Natural killer cell (primary cell): ENCODE data around the gene LCN15. TPM values are rescaled to one million over a fixed set of nuclear protein-coding genes. Genes with fewer than 3 reads are reported as not detected.

Experiments
- ATAC-seq, 3 donors: fragments of 150-1000 bp in 2 of 3; fragments of 200-7000 bp in 1 of 3; cut with Tn5 transposase; 1 replicate in 1 of 3; 2 replicates in 2 of 3; pipeline ENCODE4 v1.10.0; 2021; ENCODE audit warnings: mild to moderate bottlenecking in 2 of 3, moderate library complexity in 2 of 3
- DNase-seq, 2 donors: peaks; one replicate each; pipeline versions ENCODE4 v3.0.0 to v3.0.0-alpha.2; 2013 to 2021; ENCODE audit warnings: mixed read lengths in 1 of 2
- H3K27ac ChIP-seq: one replicate; pipeline ENCODE4 v1.5.1; 2013; ENCODE audit warnings: mild to moderate bottlenecking, low read length
- H3K27me3 ChIP-seq: one replicate; pipeline ENCODE4 v1.6.1; 2013; ENCODE audit warnings: low read length; ENCODE audit not compliant: control insufficient read depth, insufficient read depth
- H3K36me3 ChIP-seq: one replicate; pipeline ENCODE4 v1.6.1; 2013; ENCODE audit warnings: low read length; ENCODE audit not compliant: control insufficient read depth, insufficient read depth
- H3K4me1 ChIP-seq: one replicate; pipeline ENCODE4 v1.6.1; 2013; ENCODE audit warnings: low read length; ENCODE audit not compliant: control insufficient read depth, insufficient read depth
- H3K4me3 ChIP-seq: one replicate; pipeline ENCODE4 v1.5.1; 2013; ENCODE audit warnings: low read length
- H3K9me3 ChIP-seq: one replicate; pipeline ENCODE4 v1.6.1; 2013; ENCODE audit warnings: low read length; ENCODE audit not compliant: control insufficient read depth, insufficient read depth
- H3K27ac Mint-ChIP-seq, 2 donors: one replicate each; pipeline ENCODE4 v1.8.0; 2022; ENCODE audit warnings: mild to moderate bottlenecking in 2 of 2, mixed read lengths in 2 of 2, moderate library complexity in 1 of 2
- H3K27me3 Mint-ChIP-seq, 2 donors: one replicate each; pipeline ENCODE4 v1.8.0; 2022; ENCODE audit warnings: low read depth in 2 of 2, mixed read lengths in 2 of 2
- H3K36me3 Mint-ChIP-seq: one replicate; pipeline ENCODE4 v1.8.0; 2022; ENCODE audit warnings: mixed read lengths
- H3K4me1 Mint-ChIP-seq, 2 donors: one replicate each; pipeline ENCODE4 v1.8.0; 2022; ENCODE audit warnings: mixed read lengths in 2 of 2
- H3K4me3 Mint-ChIP-seq: one replicate; pipeline ENCODE4 v1.8.0; 2022; ENCODE audit warnings: mild to moderate bottlenecking, moderate library complexity, mixed read lengths
- H3K9me3 Mint-ChIP-seq, 2 donors: one replicate each; pipeline ENCODE4 v1.8.0; 2022; ENCODE audit warnings: mixed read lengths in 2 of 2
- CTCF ChIP-seq: fragments of 200-600 bp; IDR thresholded peaks from one replicate; pipeline ENCODE4 v1.8.0; 2022; ENCODE audit warnings: antibody characterized with exemption
- WGBS: methylation state at CpG from one replicate; pipeline ENCODE4 v1.1.7; 2013; ENCODE audit warnings: missing lambda C conversion rate; ENCODE audit not compliant: insufficient coverage; 5-methylcytosine and 5-hydroxymethylcytosine counted together
- intact Hi-C: fragments of 100-400 bp; cut with micrococcal nuclease; formaldehyde crosslinking; loops from one replicate; pipeline ENCODE4 v1.14.2; 2022
- total RNA-seq, 4 donors: library from RNA; stranded (reverse); fragments of 120-200 nt in 1 of 4; gene quantifications; one replicate each; pipeline versions ENCODE4 v1.2.3 to v1.2.4, GENCODE V29; 2013 to 2022

Gene LCN15
- total RNA-seq, 3 donors from 2014 or later (not counting 1 experiment from before 2014, with no cell fraction given) = not detected

- H3K9me3 Mint-ChIP-seq = no peaks in the 10 kb centered on the region
These were observed 34.4 kb downstream of the LCN15 start for GRCh38 chr9:136729926-136730325.

GRCh38 chr9:136729144-136729543, 35.2 kb downstream of the LCN15 start:
- H3K4me3 Mint-ChIP-seq = peak overlapping the region; percentile 68
- H3K4me1 Mint-ChIP-seq = peaks cover 20 to 22% of the 10 kb centered on the region in 2 donors
- ATAC-seq (no peak), DNase-seq (no peak)
- H3K4me3 ChIP-seq = no peak overlapping the region
- H3K9me3 ChIP-seq = no peaks in the 10 kb centered on the region
- H3K27me3 ChIP-seq = no peaks in the 10 kb centered on the region
- peaks cover 34% of the 10 kb centered on the region for H3K4me1 ChIP-seq
- 74% methylated on average over 7 of the region's 7 CpGs for WGBS
- H3K9me3 Mint-ChIP-seq = no peaks in the 10 kb centered on the region
- no peaks in the 10 kb centered on the region for H3K27me3 Mint-ChIP-seq
- no peak overlapping the region for H3K27ac Mint-ChIP-seq
- H3K36me3 Mint-ChIP-seq = no peaks in the 10 kb centered on the region
- peaks cover 19% of the 10 kb centered on the region for H3K36me3 ChIP-seq
- no peak overlapping the region for H3K27ac ChIP-seq
- intact Hi-C loops = no loop called here
- TF ChIP-seq CTCF = no peak

More at GRCh38 chr9:136729926-136730325, 34.4 kb downstream of the LCN15 start:
- Histone ChIP-seq H3K27ac (no peak overlapping the region), H3K4me1 (peaks cover 34% of the 10 kb centered on the region), H3K9me3 (no peaks in the 10 kb centered on the region), H3K4me3 (no peak overlapping the region), H3K27me3 (no peaks in the 10 kb centered on the region), H3K36me3 (peaks cover 13% of the 10 kb centered on the region)
- no peak overlapping the region for H3K27ac Mint-ChIP-seq
- TF ChIP-seq CTCF = no peak
- H3K4me3 Mint-ChIP-seq = peak overlapping the region; percentile 68
- ATAC-seq (no peak), DNase-seq (no peak)
- no peaks in the 10 kb centered on the region for H3K27me3 Mint-ChIP-seq
- WGBS = 96% methylated on average over 8 of the region's 8 CpGs
- intact Hi-C loops = no loop called here
- peaks cover 16 to 18% of the 10 kb centered on the region in 2 donors for H3K4me1 Mint-ChIP-seq
- H3K36me3 Mint-ChIP-seq = no peaks in the 10 kb centered on the region

GRCh38 chr9:136728548-136729123, 35.7 kb downstream of the LCN15 start:
- Histone ChIP-seq H3K27ac (no peak overlapping the region), H3K4me1 (peaks cover 34% of the 10 kb centered on the region), H3K9me3 (no peaks in the 10 kb centered on the region), H3K36me3 (peaks cover 21% of the 10 kb centered on the region), H3K27me3 (no peaks in the 10 kb centered on the region), H3K4me3 (peak overlapping the region; percentile 38)
- WGBS = 4% methylated on average over 53 of the region's 53 CpGs
- DNase-seq (no peak), ATAC-seq (peak in 1 of 3 donors; percentile 3)
- H3K27ac Mint-ChIP-seq = peak overlapping the region in 1 of 2 donors; percentile 89
- intact Hi-C loops = no loop called here
- H3K27me3 Mint-ChIP-seq = no peaks in the 10 kb centered on the region
- H3K9me3 Mint-ChIP-seq = no peaks in the 10 kb centered on the region
- H3K4me3 Mint-ChIP-seq = peak overlapping the region; percentile 68
- no peaks in the 10 kb centered on the region for H3K36me3 Mint-ChIP-seq
- TF ChIP-seq CTCF = no peak
- peaks cover 21 to 28% of the 10 kb centered on the region in 2 donors for H3K4me1 Mint-ChIP-seq

- H3K4me1 Mint-ChIP-seq = peaks cover 21 to 29% of the 10 kb centered on the region in 2 donors
- H3K4me3 Mint-ChIP-seq = peak overlapping the region; percentile 76
- no peaks in the 10 kb centered on the region for H3K9me3 ChIP-seq
- ATAC-seq (peak; percentile 85 to 93 (median 88)), DNase-seq (peak; percentile 93 to 95)
- H3K4me1 ChIP-seq = peaks cover 34% of the 10 kb centered on the region
- H3K36me3 ChIP-seq = peaks cover 26% of the 10 kb centered on the region
- no peaks in the 10 kb centered on the region for H3K36me3 Mint-ChIP-seq
- WGBS = under 1% methylated on average over 66 of the region's 66 CpGs
- H3K27ac Mint-ChIP-seq = peak overlapping the region; percentile 81 to 89
- intact Hi-C loops = no loop called here
- H3K9me3 Mint-ChIP-seq = no peaks in the 10 kb centered on the region
- peak; percentile 88 for TF ChIP-seq CTCF
- no peak overlapping the region for H3K27ac ChIP-seq
- no peaks in the 10 kb centered on the region for H3K27me3 Mint-ChIP-seq
- H3K27me3 ChIP-seq = no peaks in the 10 kb centered on the region
- peak overlapping the region; percentile 67 for H3K4me3 ChIP-seq
These were observed 36.2 kb downstream of the LCN15 start for GRCh38 chr9:136728080-136728547.
